Measurements from ENCODE around the gene MYADML2.

The MYADML2 gene

DNA sequence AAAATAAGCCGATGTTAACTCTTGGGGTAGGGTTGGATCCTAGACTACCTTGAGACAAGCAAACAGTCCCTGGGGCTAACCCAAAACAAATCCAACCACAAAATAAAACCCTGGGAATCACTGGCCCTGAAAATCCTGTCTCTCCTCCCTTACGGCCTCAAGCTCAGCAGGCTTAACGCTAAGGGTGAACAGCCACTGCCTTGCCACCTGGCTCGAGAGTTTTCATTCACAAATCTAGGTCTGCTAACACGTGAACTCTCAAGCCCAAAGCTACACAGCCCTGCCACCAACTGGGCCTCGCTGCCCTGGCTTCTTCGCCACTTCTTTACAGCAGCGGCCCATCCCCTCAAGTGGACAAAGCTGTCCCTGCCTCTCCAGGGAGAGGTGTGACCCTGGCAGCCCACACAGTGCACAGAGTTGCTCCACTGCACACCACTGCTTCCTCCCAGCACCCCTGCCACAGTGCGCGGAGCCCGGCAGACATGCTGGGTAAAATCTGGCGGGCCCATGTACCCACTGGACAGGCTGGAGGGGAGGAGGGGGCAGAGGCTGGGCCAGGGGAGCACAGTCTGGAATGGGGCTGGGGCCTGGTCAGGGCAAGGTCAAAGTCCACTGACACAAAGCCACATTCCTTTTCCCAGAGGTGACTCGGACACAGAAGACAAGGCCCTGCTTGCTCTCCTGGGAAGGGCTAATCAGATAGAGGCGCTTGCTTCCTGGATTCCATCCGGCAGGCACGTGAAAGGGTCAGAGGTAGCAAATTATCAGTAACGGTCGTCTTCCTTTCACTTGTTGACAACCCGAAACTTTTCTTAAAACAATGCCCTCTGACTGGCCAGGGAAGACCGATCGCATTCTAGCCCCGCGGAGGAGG, 36.8 kb downstream of the MYADML2 start:
- peak in 1 of 2 experiments; percentile 9 for DNase-seq

DNA sequence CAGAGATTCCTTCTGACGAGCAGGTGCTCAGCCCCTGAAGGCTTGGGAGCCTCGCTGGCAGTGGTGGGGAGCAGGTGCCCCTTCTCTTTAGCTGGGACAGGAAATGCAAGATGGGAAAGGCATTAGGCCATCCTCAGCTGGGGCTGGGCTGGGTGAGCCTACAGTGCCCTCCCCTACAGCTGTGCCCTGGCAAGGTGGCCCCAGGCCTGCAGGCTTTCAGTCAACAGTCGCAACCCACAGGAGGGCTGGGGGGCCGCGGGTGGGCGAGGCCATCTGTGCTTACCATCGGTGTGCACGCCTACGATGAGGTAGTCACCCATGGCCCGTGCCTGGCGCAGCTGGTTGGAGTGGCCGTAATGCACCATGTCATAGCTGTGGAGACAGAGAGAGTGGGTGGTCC, 37.8 kb downstream of the MYADML2 start:
- no peak for DNase-seq

DNA sequence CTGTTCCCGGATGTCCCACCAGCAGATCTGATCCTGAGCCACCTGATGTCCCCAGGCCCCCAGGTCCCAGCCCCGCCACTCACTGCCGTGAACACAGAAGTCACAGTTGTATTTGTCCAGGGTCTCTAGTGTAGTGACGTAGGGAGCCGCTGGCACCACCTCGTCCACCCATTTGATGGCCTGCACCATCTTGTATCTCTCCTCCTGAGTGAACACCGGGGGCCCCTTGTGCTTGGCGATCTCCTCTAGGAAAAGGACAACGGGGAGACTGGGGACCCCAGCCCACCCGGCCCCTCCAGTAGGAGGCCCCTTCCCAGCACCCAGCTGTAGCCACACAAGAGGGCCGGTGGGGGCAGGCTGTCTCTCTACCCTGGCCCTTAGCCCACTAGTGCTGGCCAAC, 38.2 kb downstream of the MYADML2 start:
- no peak for DNase-seq

DNA sequence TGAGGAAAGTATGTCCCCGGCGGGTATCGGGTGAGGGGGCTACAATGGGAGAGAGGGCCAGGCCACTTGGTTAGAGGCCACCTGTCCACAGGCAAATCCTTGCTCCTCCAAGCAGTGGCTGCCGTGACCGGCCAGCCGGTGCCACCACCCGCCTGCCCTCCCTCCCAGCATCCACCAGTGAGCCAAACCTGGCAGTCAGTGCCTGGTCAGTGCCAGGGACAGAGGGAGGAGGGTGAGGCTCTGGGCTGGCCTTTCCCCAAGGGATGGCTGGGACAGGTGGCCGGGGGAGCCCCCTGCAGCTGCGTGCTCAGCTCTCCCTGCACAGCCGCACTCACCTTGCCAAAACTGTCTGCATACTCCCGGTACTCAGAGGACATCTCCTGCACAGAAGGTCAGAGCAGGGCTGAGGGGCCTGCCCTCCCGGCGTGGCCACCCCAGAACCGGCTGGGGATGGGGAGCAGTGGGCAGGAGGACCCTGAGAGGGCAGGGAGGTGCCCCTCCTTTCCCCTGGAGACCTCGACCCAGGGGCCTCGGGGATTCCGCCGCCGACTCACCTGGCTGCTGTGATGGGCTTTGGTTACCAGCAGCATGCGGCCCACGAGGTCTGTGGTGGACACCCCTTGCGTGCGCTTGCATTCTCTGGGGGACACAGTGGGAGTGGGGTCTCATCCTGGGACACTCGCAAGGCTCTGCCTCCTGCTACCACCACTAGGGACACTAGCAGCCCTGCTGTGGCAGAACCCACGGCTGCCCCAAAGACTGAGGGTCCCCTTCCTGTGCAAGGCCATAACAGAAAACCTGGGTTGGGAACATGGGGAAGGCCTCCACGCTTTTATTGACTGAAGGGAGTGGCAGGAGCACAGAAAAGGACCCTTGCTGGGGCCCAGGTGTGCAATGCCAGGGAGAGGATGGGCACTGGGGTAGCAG, 39.6 kb downstream of the MYADML2 start:
- no peak for DNase-seq

DNA sequence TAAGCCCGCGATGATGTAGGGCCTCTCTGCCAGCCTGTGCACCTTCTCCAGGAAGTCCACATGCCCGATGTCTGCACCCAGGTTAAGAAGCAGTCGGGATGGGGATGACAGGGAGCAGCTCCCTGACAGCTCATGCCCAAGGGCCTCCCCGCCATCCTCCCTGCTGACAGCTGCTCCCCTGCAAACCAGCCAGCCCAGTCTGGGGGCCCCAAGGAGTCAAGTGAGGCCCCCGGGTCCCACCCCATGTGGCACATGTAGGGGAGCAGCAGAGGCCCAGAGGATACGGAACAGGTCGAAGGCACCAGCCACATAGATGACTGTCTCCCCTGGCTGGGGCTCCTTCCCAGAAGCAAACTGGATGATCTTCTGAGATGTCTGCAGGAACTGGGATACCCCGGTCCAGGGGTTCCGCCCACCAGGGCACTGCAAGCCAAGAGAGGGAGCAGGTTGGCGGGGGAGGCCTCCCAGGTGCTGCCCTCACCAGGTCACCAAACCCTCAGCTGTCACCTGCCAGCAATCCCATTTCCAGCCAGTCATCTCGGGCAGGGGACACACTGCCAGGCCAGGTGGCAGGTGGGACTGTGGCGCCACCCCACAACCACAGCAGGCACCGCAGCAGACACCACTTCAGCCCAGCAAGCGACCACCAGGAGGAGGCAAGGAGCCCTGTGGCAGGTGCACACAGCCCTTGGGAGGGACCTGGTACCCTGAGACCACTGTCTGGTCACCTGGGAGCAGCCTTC, 40.4 kb downstream of the MYADML2 start:
- no peak for DNase-seq

DNA sequence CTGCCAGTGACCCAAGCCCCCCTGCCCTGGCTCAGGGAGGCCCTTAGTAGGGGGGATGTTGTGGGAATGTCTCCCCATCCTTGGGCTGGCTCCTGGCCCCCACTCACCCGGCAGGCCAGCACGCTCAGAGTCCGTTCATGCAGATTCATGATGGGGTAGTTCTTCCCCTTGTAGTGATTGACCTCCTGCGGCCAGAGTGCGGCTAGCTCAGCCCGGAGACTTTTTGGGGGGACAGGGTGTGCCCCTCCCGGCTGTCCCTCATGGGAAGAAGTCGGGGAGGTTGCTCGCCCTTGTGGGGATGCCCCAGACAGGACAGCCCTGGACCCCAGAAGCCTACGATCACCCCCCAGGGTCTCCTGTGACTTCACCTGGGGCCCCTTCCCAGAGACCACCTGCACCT, 41.0 kb downstream of the MYADML2 start:
- no peak for DNase-seq

DNA sequence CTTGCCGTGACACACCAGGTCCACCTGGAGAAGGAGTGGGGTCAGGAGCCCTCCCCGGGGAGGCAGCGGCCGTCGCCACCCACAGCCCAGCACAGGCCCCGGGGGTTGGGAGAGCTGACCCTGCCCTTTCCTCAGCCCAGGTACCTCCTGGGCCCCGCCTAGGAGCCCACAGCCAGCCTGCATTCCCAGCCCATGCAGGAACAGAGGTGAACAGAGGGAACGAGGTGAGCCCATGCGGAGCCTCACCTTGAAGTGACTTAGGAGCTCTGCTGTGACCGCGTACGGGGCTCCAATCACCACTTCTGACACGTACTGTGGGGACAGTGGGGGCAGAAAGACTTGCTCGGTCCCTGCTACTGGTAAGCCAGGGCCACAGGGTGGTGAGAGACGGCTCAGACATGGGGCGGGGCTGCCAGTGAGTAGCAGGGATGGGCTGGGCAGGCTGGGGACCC, 41.6 kb downstream of the MYADML2 start:
- no peak for DNase-seq

DNA sequence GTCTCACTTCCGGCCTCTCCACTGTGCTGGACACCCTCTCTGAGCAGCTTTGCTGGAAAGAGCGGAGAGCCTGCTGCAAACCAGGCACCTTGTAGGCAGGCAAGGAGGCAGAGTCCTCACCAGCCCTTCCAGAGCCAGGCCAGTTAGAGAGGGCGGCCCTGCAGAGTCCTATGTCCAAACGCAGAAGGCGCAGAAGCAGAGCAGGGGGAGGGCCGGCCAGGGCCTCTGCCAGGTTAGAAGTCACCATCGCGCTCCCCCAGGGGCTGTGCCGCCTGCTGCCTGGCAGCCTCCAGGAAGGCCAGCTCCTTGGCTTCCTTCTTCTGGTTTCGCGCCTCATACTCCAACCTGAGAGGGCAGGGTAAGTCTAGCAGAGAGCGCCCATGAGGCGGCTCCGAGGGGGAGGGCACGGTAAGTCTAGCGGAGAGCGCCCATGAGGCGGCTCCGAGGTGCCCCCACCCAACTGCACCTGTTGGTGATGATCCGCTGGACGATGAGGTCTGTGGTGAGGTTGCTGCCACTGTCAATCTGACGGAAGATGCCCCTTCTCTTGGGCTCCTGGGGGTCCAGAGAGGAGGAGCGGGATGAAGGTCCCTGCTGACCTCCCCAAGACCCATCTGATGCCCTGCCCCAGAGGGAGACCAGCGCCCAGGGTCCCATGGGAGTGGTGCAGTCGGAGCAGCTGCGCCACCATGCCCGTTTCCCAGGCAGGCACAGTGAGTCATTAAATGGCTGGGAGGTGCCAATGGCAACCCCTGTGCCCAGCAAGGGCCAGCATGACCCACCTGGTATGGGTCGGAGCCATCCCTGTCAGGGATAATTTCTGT, 42.2 kb downstream of the MYADML2 start:
- DNase-seq: no peak

DNA sequence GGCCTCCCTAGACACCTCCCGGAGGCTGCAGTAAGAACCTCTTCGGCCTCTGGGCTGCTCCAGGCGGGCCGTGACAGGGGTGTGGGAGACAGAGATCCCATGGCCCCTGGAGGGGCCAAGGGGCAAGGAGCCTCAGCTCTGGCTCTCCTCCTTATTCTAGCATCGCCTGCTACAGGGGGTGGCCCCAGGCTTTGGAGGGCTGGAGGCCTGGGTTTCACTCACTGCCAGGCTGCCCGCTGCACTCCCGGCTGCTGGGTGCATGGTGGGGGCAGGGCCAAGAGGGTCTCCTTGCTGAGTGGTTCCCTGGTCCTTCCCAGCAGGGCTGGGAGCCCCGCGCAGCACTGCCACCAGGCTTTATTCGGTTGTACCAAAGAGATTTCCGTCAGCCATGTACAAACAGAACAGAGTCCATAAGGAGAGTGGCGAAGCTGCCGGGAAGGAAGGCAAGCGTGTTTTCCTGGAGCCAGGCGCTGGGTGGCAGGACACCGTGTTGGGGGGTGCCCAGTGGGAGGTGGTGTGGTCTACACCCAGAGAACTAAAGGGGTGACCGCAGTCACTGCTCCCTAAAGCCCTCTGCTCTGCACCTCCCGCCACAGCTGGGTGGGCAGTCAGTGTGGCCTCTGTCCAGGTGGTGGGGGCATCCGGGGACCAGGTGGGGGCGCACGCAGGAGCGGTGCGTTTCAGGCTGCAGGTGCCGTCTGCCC, 43.0 kb downstream of the MYADML2 start:
- DNase-seq: no peak

DNA sequence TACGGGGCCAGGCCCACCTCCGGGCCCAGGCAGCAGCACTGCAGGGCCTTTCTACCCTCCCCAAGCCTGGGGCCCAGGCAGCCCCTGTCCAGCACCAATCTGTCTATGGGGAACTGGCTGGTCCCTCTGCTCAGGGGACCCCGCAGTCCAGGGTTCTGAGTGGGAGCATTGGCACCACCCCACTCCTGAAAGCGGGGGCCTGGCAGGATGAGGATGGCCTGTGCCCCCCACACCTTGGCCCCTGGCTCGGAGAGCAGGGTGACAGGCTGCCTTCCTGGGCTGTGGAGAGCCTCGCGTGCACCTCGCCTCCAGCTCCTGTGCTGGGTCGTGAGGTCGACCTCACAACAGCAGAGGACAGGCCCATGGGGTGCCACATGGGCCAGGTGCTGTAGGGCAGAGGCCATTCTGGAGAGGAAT, 43.6 kb downstream of the MYADML2 start:
- no peak for DNase-seq

DNA sequence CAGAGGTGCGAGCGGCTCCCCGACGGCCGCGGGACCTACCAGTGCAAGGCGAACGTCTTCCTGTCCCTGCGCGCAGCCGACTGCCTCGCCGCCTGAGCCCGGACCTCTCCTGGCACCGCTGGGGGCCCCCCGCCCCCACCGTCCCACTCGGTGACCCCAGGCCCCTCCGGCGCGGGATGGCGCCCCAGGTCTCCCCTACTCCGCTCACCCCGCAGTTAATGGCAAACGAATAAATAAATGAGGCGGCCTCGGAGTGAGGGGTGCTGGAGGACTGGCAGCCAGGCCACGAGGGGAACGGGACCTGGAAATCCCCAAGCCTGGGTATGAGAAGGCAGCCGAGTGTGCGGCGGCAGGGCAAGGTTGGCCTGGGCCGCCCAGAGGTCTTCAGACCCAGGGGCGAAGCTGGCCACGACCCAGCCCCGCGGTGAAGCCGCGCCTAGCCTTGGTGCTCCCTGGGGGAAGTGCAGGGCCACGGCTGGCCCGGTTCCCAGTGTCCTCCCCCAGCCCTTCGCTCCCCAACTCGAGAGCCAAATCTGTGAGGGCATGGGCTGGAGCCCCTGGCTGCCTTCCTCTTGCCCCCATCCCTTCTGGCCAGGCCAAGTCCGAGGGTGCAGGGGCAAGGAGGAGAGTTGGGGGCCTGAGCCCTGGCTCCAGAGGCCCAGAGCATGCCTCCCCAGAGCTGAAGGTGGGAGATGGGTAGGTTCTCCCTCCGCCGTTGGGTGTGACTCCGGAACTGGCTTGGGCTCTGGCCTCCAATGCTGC, 44.2 kb downstream of the MYADML2 start:
- DNase-seq: no peak

DNA sequence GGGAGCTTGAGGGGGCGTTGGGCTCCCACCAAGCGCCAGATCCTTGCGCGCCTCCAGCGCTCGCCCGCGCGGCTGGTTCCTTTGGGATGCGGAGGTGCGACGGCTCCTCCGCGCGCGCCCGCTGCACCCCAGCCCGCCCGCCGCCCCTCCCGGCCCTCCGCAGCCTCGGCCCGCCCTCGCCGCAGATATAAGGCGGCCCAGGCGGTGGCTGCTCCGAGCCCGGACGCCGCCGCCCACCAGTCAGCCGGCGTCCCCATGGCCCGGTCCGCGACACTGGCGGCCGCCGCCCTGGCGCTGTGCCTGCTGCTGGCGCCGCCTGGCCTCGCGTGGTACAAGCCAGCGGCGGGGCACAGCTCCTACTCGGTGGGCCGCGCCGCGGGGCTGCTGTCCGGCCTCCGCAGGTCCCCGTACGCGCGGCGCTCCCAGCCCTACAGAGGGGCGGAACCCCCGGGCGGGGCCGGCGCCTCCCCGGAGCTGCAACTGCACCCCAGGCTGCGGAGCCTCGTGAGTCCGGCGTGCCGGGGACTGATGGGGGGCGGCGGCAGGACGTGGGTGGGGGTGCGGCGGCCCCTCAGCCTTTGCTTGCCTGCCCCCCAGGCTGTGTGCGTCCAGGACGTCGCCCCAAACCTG, 44.9 kb downstream of the MYADML2 start, which contains the start of gene NPB:
Gene NPB (plus strand): TSS at position 216 of the 630 bp plus-strand sequence. CDS start 40 bp downstream, at position 256.
- DNase-seq: no peak

DNA sequence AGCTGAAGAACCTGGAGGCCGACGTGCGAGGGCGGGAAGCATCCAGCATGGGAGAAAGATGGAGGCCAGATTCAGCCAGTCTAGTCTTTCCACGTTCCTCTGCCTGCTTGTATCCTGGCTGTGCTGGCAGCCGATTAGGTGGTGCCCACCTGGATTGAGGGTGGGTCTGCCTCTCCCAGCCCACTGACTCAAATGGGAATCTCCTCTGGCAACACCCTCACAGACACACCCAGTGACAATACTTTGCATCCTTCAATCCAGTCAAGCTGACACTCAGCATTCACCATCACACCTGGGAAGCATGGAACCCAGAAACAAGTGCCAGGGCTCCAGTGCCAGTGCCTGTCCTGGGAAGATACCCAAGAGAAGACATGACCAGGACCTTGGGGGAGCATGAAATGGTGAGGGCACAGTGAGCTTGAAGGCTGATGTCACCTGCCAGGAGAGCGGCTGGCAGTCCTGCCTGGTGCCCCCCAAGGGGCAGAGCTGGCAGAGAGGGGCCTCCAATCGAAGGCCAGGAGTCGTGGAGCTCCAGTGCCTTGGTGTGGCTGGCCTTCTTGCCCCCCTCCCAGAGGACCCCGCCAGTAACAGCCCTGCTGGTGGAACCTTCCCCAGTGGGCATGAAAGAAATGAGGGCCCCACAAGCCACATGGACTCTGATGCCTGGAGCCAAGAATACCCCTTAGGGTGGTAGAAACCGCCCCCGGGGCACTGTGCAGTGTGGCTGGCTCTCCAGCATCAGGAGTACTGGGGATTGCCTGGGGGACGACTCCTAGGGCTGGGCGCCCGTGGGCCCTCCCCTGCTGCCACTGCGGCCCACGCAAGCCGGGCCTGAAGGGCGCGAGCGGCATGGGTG, 45.6 kb downstream of the MYADML2 start:
- no peak for DNase-seq

DNA sequence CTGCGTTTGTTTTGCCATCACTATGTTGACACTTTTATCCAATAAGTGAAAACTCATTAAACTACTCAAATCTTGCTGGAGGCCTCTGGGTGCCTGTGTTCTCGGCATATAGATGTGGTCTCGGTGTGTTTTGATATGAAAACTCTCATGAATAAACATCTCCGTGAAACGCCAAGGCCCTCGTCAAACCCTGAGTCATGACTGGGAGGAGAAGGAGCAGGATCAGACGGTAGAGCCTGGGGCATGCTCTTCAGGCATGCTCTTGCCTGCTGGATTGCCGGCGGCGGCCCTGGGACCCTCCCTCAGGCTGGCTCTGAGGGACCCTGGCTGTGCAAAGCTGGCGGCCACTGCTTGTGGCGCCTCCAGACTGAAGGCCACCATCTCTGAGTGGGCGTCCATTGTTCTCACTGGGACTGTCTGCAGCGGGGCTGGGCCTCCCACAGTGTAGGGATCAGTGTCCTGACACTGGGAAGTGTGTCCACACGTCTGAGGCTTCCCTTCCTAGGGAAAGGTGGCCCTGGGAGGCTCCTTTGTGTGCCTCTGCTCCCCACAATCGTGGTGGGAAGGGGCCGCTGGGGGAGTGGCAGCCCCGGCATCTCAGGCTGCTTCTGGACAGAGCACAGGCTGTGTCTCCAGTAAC, 46.7 kb downstream of the MYADML2 start:
- DNase-seq: no peak

DNA sequence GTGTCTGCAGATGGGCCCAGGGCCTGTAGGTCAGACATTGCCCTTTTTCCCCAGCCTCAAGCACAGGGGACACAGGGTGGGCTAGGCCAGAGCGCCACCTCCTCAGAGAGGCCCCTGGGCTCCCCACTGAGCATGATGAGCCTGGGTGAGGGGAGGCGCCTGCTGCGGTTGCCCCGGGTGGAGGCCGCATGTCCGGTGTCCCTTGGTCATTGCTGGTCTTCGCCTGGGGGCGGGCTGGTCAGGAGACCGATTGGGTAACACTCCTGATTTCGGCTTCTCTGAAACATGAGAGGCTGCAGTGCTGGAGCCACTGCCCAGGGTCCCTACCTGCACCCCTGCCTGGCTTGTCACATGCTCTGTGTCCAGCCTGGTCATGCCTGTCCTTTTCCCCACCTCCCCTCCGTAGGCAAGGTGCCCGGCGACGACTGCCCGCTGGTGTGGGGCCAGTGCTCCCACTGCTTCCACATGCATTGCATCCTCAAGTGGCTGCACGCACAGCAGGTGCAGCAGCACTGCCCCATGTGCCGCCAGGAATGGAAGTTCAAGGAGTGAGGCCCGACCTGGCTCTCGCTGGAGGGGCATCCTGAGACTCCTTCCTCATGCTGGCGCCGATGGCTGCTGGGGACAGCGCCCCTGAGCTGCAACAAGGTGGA, 47.4 kb downstream of the MYADML2 start:
- DNase-seq: no peak

DNA sequence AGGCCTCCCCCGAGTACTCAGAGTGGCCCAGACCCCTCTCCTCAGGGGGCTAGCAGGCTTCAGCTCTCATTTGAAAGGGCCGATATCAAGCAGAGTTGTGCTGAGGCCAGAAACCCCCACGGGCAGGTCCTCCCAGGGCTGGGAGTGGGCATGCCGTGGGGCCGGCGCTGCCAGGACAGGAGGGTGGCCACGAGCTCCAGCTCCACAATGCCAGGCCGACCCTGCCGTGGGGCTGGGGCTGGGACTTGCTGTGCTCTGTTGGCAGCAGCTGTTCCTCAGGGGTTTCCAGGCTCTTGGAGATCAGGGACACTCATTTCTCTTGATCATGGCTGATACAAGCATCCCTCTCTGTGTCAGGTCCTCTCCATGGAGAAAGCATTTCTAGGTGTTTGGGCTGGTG, 48.1 kb downstream of the MYADML2 start:
- no peak for DNase-seq

DNA sequence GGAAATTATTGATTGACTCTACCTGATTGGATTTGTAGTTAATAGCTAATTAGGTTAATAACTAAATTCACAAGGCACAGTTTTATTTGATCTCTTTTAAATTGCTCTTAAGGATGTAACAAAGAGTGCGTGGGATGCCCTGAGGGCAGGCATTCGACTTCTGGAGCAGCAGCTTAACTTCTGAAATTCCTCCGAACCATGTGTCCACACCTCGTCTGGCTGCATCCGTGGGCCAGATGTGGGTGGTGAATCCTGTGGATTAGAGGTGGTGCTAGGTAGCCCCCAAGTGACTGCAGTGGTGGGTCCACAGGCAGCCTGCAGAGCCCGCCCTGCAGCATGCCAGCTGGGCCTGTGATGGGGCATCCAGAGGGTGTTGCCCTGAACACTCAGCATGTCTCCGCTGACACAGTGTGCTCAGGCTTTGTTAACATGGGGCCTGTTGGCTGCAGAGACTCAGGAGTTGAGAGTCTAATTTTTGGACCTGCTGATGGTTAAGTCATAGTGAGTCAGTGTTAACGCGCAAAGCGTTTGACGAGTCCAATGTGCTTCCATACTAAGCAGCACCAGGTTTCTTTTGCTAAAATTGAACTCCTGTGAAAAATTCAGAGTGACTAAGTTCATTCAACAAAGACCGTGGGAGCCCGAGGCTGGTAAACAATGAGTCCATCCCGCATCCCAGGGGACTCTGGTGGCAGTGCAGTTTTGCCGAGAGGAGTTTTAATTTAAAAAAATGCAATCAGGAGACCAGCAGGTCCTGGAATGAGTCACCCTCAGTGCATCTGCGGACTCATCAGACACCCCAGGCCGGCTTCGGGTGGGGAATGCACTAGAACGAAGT, 48.8 kb downstream of the MYADML2 start:
- DNase-seq: no peak
